ENCODE results near the gene SH2D2A.
A peak's percentile ranks its signal among the peaks of the same experiment; 100 is the strongest.

Gene SH2D2A

GRCh38 chr1:156803086-156803851 lies 13.4 kb downstream of the SH2D2A start:
- DNase-seq (ENCODE audit: low read depth): no peak

DNA sequence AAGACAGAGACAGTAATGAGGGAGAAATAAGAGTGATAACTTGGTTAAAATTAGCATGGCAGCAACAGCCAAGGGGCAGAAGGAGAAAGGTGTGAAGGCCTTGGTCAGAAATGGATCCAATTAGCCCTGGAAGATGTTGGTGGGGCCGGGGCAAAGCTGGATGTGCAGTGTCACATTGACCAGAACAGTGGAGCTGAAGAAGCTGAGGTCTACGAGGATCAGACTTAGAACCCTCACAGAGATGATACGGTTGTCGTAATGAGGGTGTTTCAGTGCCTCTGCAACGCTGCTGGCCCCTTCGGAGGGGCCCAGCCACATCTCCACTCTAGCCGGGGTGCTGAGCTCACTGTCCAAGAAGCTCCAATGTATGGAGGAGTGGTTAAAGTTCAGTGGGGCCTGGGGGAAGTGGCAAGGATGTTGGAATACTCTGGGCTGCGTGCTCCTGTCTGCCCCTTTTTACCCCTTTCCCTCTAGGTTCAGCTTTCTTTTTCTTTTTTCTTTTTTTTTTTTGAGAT lies 14.2 kb downstream of the SH2D2A start:
- no peak for DNase-seq (ENCODE audit: low read depth)

- DNase-seq (ENCODE audit: low read depth): peak; percentile 88
Measured at GRCh38 chr1:156801409-156802121, 15.1 kb downstream of the SH2D2A start.

DNA sequence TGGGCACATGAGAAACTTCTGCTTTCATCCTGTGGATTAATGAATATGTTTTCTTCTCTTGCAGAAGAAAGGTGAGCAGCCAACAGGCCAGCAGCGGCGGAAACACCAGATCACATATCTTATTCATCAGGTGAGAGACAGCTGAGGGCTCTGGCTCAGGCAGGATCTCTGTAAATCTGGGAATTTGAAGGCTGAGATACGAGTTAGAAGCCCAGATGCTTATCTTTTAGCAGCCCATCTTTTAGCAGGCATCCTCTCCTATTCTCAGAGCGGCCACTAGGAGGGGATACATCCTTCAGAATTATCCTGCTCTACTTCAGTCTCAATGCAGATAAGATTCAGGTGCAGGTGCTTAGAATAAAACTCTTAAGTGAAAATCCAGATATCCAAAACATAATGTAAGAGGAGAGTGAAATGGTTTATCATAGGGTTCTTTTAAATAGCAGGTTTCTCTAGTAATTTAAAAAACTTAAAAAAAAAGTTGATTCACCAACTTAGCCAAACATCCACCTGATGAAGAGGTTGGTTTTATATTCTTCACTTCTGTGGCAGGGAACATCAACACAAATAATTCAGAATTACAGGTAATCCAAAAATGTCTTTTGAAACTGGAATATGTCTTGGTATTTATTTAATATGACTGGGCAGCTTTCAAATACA lies 19.3 kb downstream of the SH2D2A start:
- DNase-seq (ENCODE audit: low read depth): no peak

GRCh38 chr1:156796340-156797097 lies 20.1 kb downstream of the SH2D2A start:
- DNase-seq (ENCODE audit: low read depth): no peak

- no peak for DNase-seq (ENCODE audit: low read depth)
Measured at GRCh38 chr1:156795787-156796186, 20.9 kb downstream of the SH2D2A start.

DNA sequence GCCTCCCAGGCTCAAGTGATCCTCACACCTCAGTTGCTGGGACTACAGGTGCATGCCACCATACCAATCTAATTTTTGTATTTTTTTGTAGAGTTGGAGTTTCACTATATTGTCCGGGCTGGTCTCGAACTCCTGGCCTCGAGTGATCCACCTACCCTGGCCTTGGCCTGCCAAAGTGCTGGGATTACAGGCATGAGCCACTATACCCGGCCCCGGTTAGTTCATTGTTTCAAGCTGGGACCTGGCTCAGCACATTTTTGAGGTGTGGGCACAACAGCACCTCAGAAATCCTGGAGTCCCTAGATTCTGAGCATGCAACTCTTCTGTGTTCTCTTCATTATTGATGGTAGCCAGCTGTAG lies 21.3 kb downstream of the SH2D2A start:
- no peak for DNase-seq (ENCODE audit: low read depth)

DNA sequence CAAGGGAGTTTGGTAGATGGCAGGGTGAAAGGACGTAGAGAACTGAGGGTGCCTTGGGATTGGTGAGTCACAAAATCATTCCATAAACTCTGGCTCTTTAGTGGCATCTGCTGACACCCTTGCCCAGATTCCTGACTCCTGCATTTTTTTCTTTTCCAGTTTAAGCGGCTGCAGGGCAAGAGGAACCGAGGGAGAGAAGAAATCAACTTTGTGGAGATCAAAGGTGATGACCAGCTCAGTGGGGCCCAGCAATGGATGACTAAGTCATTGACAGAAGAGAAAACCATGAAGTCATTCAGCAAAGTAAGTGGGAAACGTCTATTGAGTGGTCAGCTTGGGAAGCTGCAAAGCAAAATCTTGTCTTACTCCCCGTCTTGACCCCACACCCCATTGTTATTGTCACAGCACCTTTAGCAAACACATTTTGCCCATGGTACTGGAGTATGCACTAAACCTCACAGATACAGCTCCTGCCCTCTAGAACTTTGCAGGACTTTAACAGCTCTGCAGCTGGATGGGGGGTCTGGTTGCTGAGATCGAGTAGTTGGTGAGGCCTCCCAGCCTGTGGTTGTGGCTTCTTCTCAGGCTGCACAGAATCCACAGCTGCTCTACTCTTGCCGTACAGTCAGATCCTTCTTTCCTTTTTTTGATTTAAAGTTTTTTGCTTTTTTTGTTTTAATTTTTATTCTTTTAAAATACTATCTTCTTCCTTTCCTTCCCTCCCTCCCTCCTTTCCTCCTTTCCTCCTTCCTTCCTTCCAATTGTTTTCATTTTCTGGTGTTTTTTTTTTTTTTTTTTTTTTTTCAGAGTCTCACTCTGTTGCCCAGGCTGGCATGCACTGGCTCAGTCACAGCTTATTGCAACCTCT lies 21.9 kb downstream of the SH2D2A start:
- no peak for DNase-seq (ENCODE audit: low read depth)

- no peak for DNase-seq (ENCODE audit: low read depth)
Measured at GRCh38 chr1:156789621-156790318, 26.9 kb downstream of the SH2D2A start.

GRCh38 chr1:156788136-156788535 lies 28.5 kb downstream of the SH2D2A start:
- DNase-seq (ENCODE audit: low read depth): no peak

DNA sequence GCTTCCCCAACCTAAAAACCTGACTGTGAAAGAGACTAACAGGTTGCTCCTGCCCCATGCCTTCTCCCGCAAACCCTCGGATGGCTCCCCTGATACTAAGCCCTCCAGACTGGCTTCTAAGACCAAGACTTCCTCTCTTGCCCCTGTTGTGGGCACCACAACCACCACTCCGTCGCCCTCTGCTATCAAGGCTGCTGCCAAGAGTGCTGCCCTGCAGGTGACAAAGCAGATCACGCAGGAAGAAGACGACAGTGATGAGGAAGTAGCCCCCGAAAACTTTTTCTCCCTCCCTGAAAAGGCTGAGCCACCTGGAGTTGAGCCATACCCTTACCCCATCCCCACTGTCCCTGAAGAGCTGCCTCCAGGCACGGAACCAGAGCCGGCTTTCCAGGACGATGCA lies 30.0 kb downstream of the SH2D2A start:
- no peak for DNase-seq (ENCODE audit: low read depth)

DNA sequence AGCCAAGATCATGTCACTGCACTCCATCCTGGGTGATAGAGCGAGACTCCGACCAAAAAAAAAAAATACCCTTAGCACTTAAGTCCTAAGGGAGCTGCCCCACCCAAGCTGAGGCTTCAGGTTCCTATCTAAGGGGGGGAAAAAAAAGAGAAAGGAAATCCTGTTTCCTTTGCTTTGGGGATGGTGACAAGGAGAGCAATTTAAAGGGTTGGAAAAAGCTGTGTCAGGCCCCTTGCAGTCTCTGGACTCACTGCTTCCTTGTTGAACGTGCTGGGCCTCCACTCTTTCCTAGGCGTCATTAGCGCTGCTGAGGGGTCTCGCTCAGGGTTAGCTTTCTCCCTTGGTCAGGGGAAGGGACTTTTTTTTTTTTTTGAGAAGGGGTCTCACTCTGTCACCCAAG lies 31.2 kb downstream of the SH2D2A start:
- DNase-seq (ENCODE audit: low read depth): no peak

DNA sequence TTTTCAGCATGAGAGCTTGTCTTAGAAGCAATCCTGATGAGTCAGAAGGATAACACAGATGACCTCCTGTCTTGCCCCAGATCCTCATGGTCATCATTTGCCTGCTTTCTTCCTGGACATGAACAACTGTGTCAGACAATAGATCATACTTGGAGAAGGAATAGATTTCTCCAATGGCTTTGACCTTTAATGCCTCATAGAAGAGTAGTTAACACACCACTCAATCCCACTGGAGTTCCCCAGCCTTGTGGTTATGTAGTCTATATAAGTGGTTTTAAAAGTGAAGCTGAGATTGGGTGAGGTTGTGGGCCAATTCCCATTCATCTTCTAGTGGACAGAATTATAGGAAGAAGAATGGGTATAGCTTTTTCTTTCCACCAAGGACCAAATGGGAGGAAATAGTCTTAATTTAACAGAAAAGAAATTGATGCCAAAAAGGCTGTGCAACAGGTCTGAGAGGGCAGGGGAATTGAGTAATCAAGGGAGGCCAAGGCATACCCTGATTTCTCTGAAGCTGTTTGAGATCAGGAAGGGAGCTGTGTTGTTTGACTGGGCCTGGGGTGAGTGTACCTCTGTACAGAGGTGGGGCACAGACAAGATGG lies 35.0 kb downstream of the SH2D2A start:
- DNase-seq (ENCODE audit: low read depth): no peak

DNA sequence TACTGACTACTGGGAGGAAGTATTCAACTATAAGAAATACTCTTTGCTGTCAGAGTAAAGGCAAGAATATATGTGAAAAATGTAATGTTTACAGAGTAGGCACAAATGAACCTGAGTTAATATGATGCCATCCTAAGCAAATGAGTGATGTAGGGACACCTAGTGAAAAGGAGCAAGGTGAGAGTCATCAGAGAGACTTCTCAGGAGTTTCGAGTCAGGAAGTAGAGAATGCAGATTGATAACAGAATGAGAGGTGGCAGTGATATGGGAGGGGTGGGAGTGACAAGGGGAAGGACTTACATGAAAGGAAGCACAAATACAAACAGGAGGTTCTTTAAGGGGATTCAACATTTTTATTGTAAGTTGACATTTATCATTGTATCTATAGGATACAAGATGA lies 39.1 kb downstream of the SH2D2A start:
- no peak for DNase-seq (ENCODE audit: low read depth)

- no peak for DNase-seq (ENCODE audit: low read depth)
Measured at GRCh38 chr1:156776942-156777341, 39.7 kb downstream of the SH2D2A start.

DNA sequence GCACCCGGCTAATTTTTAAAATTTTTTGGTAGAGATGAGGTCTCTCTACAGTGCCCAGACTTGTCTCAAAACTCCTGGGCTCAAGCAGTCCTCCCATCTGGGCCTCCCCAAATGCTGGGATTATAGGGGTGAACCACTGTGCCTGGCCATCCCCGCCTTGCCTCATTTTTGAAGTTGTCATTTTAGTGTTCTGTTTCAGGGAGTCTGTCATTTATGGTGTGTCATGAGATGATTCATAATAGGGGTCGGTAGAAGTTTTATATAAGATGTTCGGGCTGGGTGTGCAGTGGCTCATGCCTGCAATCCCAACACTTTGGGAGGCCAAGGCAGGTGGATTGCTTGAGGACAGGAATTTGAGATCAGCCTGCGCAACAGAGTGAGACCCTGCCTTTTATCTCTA lies 40.8 kb downstream of the SH2D2A start:
- no peak for DNase-seq (ENCODE audit: low read depth)

DNA sequence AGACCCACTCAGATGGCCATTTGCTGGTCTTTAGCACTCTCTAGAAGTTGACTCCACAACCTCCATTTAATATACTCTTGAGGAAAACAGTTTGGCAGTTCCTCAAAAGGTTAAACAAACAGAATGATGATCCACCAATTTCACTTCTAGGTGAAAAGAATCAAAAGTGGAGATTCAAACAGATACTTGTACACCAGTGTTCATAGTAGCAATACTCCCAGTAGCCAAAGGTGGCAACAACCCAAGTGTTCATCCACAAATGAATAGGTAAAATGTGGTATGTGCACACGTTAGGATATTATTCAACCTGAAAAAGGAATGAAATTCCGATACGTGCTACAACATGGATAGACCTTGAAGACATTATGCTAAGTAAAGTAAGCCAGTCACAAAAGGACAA lies 43.0 kb downstream of the SH2D2A start:
- no peak for DNase-seq (ENCODE audit: low read depth)

DNA sequence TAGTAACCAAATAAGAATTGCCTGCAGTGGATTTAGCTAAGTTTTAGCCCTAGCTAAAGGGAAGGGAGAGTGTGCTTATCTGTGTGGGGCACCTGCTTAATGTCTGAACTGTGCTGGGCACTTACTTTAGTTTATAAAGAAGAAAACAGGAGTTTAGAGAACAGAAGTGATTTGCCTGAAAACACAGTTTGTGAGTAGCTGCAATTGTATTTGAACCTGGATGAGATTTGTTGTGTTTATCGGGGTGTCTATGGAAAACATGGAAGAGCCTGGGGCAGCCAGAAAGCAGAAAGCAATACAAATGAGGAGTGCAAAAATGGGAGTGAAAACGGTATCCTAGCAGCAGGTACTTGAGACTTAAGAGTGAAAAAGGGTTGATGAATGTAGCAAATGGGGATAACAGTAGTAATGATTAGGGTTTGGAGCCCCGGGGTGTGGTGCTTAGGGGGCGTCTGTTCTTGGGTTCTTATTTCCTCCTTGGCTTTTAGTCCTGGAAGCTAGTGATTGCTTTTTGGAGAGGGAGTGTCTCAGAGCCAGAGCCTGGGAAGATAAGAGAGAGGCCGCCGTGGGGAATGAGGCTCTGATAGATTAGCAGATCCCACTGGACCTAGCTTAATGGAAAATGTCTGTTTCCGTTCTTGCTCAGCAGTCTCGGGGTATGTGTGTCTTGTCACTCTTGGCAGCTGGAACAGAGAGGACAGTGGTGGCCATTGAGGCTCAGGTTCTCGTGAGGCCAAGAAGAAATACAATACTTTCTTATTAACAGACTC lies 43.7 kb downstream of the SH2D2A start:
- DNase-seq (ENCODE audit: low read depth): no peak

DNA sequence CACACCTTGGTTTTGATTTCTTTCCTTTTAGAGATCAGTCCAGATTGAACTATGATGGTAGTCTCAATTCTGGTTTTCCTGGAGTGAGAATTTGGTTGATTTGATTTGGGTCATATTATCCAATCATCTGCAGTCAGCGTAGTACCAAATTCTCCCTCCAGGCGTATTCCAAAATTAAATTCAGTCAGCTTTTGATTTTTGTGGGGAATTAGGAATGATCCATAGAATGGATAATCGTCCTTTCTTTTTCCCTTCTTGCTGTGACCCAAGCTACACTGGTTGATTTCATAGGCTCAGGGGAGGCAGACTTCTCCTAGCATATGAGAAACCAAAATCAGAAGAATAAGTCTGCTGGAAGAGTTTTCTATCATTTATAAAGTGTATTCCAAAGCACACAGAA lies 44.4 kb downstream of the SH2D2A start:
- DNase-seq (ENCODE audit: low read depth): no peak
